Suprapubic skin (tissue), 4 donors: ENCODE results near the gene NPAS3. TPM values are rescaled to one million over a fixed set of nuclear protein-coding genes. Genes with fewer than 3 reads are reported as not detected.

Experiments used
- DNase-seq, 2 donors: peaks; one replicate each; pipeline ENCODE4 v3.0.0-alpha.2; 2019; ENCODE audit warnings: low spot score in 2 of 2
- H3K27ac ChIP-seq: fragments of 200-600 bp; sonication (generic); one replicate; pipeline ENCODE4 v1.5.1; 2019
- H3K27me3 ChIP-seq: fragments of 200-600 bp; sonication (generic); one replicate; pipeline ENCODE4 v1.5.1; 2019
- H3K36me3 ChIP-seq: fragments of 200-600 bp; sonication (generic); one replicate; pipeline ENCODE4 v1.5.1; 2019
- H3K4me1 ChIP-seq: fragments of 200-600 bp; sonication (generic); one replicate; pipeline ENCODE4 v1.5.1; 2019
- H3K4me3 ChIP-seq: fragments of 200-600 bp; sonication (generic); one replicate; pipeline ENCODE4 v1.5.1; 2019; ENCODE audit warnings: mild to moderate bottlenecking
- H3K9me3 ChIP-seq: fragments of 200-600 bp; sonication (generic); one replicate; pipeline ENCODE4 v1.5.1; 2019
- CTCF ChIP-seq, 2 donors: fragments of 200-600 bp in 1 of 2; fragments of 450-650 bp in 1 of 2; sonication (generic) in 1 of 2; IDR thresholded peaks; one replicate each; pipeline ENCODE4 v1.5.1; 2016 to 2019; ENCODE audit warnings: antibody characterized with exemption in 2 of 2, mild to moderate bottlenecking in 1 of 2, moderate library complexity in 1 of 2
- EP300 ChIP-seq: sonication (generic); formaldehyde crosslinking; IDR thresholded peaks from one replicate; pipeline ENCODE4 v1.6.1; 2017; ENCODE audit warnings: antibody characterized with exemption
- POLR2A ChIP-seq, 2 donors: fragments of 450-650 bp; IDR thresholded peaks; one replicate each; pipeline ENCODE4 v1.6.1; 2017; ENCODE audit warnings: antibody characterized with exemption in 2 of 2, mild to moderate bottlenecking in 2 of 2, moderate library complexity in 2 of 2
- POLR2AphosphoS5 ChIP-seq, 3 donors: sonication (generic); formaldehyde crosslinking; IDR thresholded peaks; one replicate each; pipeline ENCODE4 v1.6.1; 2017; ENCODE audit warnings: antibody characterized with exemption in 3 of 3
- WGBS: methylation state at CpG from one replicate; pipeline ENCODE4 v1.1.5; 2018; 5-methylcytosine and 5-hydroxymethylcytosine counted together
- total RNA-seq, 4 donors: library from RNA; depleted of rRNA; stranded (reverse); fragments of >200 nt; gene quantifications; one replicate each; pipeline ENCODE4 v1.1.0, GENCODE V29; 2016

The NPAS3 gene
- total RNA-seq, 4 donors from 2014 or later: 0.17 to 0.45 (median 0.29) TPM; not detected in 1

GRCh38 chr14:33030386-33030785 lies 91.7 kb downstream of the NPAS3 start:
- DNase-seq: no peak
- Histone ChIP-seq H3K27me3 (no peaks in the 10 kb centered on the region), H3K9me3 (no peaks in the 10 kb centered on the region), H3K27ac (no peak overlapping the region), H3K36me3 (no peaks in the 10 kb centered on the region), H3K4me1 (peaks cover 4% of the 10 kb centered on the region), H3K4me3 (no peak overlapping the region)
- TF ChIP-seq CTCF (IDR thresholded peaks at IDR 0.05) (no peak), POLR2A (IDR thresholded peaks at IDR 0.05) (no peak), EP300 (no peak), POLR2AphosphoS5 (IDR thresholded peaks at IDR 0.05) (no peak)
- 71% methylated on average over 4 of the region's 4 CpGs for WGBS

GRCh38 chr14:33035416-33036194 lies 96.9 kb downstream of the NPAS3 start:
- Histone ChIP-seq H3K27ac (no peak overlapping the region), H3K4me3 (no peak overlapping the region), H3K9me3 (no peaks in the 10 kb centered on the region), H3K36me3 (no peaks in the 10 kb centered on the region), H3K4me1 (no peaks in the 10 kb centered on the region), H3K27me3 (no peaks in the 10 kb centered on the region)
- TF ChIP-seq POLR2AphosphoS5 (IDR thresholded peaks at IDR 0.05) (no peak), CTCF (IDR thresholded peaks at IDR 0.05) (no peak), EP300 (no peak), POLR2A (IDR thresholded peaks at IDR 0.05) (no peak)
- DNase-seq: no peak
- WGBS: 81% methylated on average over 5 of the region's 5 CpGs

GRCh38 chr14:33039311-33039710 lies 100.6 kb downstream of the NPAS3 start:
- H3K27me3 ChIP-seq: no peaks in the 10 kb centered on the region
- H3K27ac ChIP-seq: no peak overlapping the region
- WGBS: 84% methylated on average over 3 of the region's 3 CpGs
- no peaks in the 10 kb centered on the region for H3K4me1 ChIP-seq
- TF ChIP-seq EP300: no peak
- H3K9me3 ChIP-seq: peaks cover 6% of the 10 kb centered on the region
- no peak overlapping the region for H3K4me3 ChIP-seq
- DNase-seq: no peak
- H3K36me3 ChIP-seq: no peaks in the 10 kb centered on the region

- H3K4me1 ChIP-seq: no peaks in the 10 kb centered on the region
- no peak overlapping the region for H3K4me3 ChIP-seq
- no peak for DNase-seq
- H3K36me3 ChIP-seq: no peaks in the 10 kb centered on the region
- H3K9me3 ChIP-seq: peaks cover 6% of the 10 kb centered on the region
- WGBS: 87% methylated on average over 3 of the region's 3 CpGs
- H3K27ac ChIP-seq: no peak overlapping the region
- TF ChIP-seq POLR2AphosphoS5 (IDR thresholded peaks at IDR 0.05) (no peak), POLR2A (IDR thresholded peaks at IDR 0.05) (no peak), CTCF (IDR thresholded peaks at IDR 0.05) (no peak), EP300 (no peak)
- no peaks in the 10 kb centered on the region for H3K27me3 ChIP-seq
These were observed 101.9 kb downstream of the NPAS3 start for GRCh38 chr14:33040372-33041140.

GRCh38 chr14:33042591-33042990 lies 103.9 kb downstream of the NPAS3 start:
- 35% methylated on average over 1 of the region's 1 CpG for WGBS
- Histone ChIP-seq H3K27me3 (no peaks in the 10 kb centered on the region), H3K4me3 (no peak overlapping the region), H3K27ac (no peak overlapping the region), H3K36me3 (no peaks in the 10 kb centered on the region), H3K4me1 (no peaks in the 10 kb centered on the region), H3K9me3 (peaks cover 6% of the 10 kb centered on the region)
- no peak for DNase-seq
- TF ChIP-seq POLR2A (IDR thresholded peaks at IDR 0.05) (no peak), EP300 (no peak), POLR2AphosphoS5 (IDR thresholded peaks at IDR 0.05) (no peak), CTCF (IDR thresholded peaks at IDR 0.05) (no peak)
